SK-N-SH (cell line): Measurements from ENCODE around the gene UGT1A7.

Source experiments
- CTCF ChIP-seq: fragments of 200-600 bp; sonication (generic); IDR thresholded peaks from 2 replicates; pipeline ENCODE4 v1.6.1; 2017; ENCODE audit warnings: antibody characterized with exemption, mild to moderate bottlenecking, moderate library complexity
- EZH2phosphoT487 ChIP-seq: fragments of 200-600 bp; sonication (generic); IDR thresholded peaks from 2 replicates; pipeline ENCODE4 v1.6.1; 2017; ENCODE audit warnings: low read depth, mixed run types, mild to moderate bottlenecking, antibody characterized with exemption, moderate library complexity, borderline replicate concordance
- SIN3A ChIP-seq: IDR thresholded peaks from 2 replicates; pipeline ENCODE4 v1.6.1; 2012; ENCODE audit warnings: low read depth, mild to moderate bottlenecking, low read length, moderate library complexity, borderline replicate concordance
- TCF12 ChIP-seq: IDR thresholded peaks from 2 replicates; pipeline ENCODE4 v1.4.0; 2012

- TF ChIP-seq CTCF (no peak), EZH2phosphoT487 (no peak), TCF12 (no peak), SIN3A (no peak)
These were observed 129.4 kb downstream of the UGT1A7 start for GRCh38 chr2:233811087-233811486.
